NOMO-1 treated with DMSO at 0.1 percent for 48 hours (cell line): Measurements from ENCODE around the gene DUSP1.
"Not testable (repeated sequence)": the region's sequence is repeated elsewhere in the genome, so short reads cannot be mapped to it uniquely, and the experiment has no call there.

Source experiments
- DNase-seq: peaks from one replicate; lab custom pipeline; 2025; ENCODE audit not compliant: unreplicated experiment; lab: John Stamatoyannopoulos, UW

The DUSP1 gene

GRCh38 chr5:172770675-172771438 is at the start of gene DUSP1:
Gene DUSP1, minus strand, starts transcription at chr5:172771195. Its CDS starts 243 bp downstream, at chr5:172770952.
- DNase-seq, result peak; percentile 81

- no peak for DNase-seq
Measured at GRCh38 chr5:172820046-172820767, 49.2 kb upstream of the DUSP1 start.

GRCh38 chr5:172819569-172819968 is 48.6 kb upstream of the DUSP1 start:
- no peak for DNase-seq

GRCh38 chr5:172818081-172818480 is 47.1 kb upstream of the DUSP1 start:
- DNase-seq, result no peak

- DNase-seq, result no peak
Measured at GRCh38 chr5:172817664-172818063, 46.7 kb upstream of the DUSP1 start.

- DNase-seq, result no peak
Measured at GRCh38 chr5:172816925-172817562, 46.0 kb upstream of the DUSP1 start.

GRCh38 chr5:172815631-172816030 is 44.6 kb upstream of the DUSP1 start:
- no peak for DNase-seq

- DNase-seq, result not testable (repeated sequence)
Measured at GRCh38 chr5:172810996-172811395, 40.0 kb upstream of the DUSP1 start.

- DNase-seq, result no peak
Measured at GRCh38 chr5:172809774-172810173, 38.8 kb upstream of the DUSP1 start.

GRCh38 chr5:172807766-172808311 is 36.8 kb upstream of the DUSP1 start:
- DNase-seq, result no peak

GRCh38 chr5:172806897-172807672 is 36.1 kb upstream of the DUSP1 start:
- DNase-seq, result peak; percentile 88

- no peak for DNase-seq
Measured at GRCh38 chr5:172805736-172806255, 34.8 kb upstream of the DUSP1 start.

GRCh38 chr5:172805018-172805683 is 34.2 kb upstream of the DUSP1 start:
- no peak for DNase-seq

GRCh38 chr5:172802567-172803176 is 31.7 kb upstream of the DUSP1 start:
- DNase-seq, result no peak

- DNase-seq, result no peak
Measured at GRCh38 chr5:172802112-172802511, 31.1 kb upstream of the DUSP1 start.

- no peak for DNase-seq
Measured at GRCh38 chr5:172801179-172801671, 30.2 kb upstream of the DUSP1 start.

GRCh38 chr5:172800088-172800551 is 29.1 kb upstream of the DUSP1 start:
- peak; percentile 95 for DNase-seq

- DNase-seq, result no peak
Measured at GRCh38 chr5:172799416-172799815, 28.4 kb upstream of the DUSP1 start.
